ENCODE results near the gene PALS2.

Gene PALS2, protein sequence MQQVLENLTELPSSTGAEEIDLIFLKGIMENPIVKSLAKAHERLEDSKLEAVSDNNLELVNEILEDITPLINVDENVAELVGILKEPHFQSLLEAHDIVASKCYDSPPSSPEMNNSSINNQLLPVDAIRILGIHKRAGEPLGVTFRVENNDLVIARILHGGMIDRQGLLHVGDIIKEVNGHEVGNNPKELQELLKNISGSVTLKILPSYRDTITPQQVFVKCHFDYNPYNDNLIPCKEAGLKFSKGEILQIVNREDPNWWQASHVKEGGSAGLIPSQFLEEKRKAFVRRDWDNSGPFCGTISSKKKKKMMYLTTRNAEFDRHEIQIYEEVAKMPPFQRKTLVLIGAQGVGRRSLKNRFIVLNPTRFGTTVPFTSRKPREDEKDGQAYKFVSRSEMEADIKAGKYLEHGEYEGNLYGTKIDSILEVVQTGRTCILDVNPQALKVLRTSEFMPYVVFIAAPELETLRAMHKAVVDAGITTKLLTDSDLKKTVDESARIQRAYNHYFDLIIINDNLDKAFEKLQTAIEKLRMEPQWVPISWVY
- 2.1 to 7.4 (median 3.6) reads per million in 17 experiments for total RNA-seq

- DNase-seq = peak; percentile 46 to 83 (median 64)
Observed at GRCh38 chr7:24572997-24573553, at the start of gene PALS2. TSS of gene PALS2 (plus strand) at chr7:24573452. CDS start at chr7:24623668, 50,216 bp downstream.

GRCh38 chr7:24531255-24531654 lies 42.0 kb upstream of the PALS2 start:
- peak in 1 of 4 experiments; percentile 1 for DNase-seq

- DNase-seq = no peak
Observed at GRCh38 chr7:24536682-24537081, 36.6 kb upstream of the PALS2 start.

DNA sequence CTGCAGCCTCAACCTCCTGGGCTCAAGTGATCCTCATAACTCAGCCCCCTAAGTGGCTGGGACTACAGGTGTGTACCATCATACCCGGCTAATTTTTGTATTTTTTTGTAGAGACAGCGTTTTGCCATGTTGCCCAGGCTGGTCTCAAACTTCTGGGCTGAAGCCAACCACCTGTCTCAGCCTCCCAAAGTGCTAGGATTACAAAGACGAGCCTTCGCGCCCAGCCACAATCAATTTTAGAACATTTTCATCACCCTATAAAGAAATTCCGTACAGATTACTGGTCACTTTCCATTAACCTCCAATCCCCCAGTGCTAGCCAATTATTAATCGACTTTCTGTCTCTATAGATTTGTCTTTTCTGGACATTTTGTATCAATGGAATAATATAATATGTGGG lies 32.3 kb upstream of the PALS2 start:
- no peak for DNase-seq

- no peak for DNase-seq
Observed at GRCh38 chr7:24545215-24545614, 28.0 kb upstream of the PALS2 start.

DNA sequence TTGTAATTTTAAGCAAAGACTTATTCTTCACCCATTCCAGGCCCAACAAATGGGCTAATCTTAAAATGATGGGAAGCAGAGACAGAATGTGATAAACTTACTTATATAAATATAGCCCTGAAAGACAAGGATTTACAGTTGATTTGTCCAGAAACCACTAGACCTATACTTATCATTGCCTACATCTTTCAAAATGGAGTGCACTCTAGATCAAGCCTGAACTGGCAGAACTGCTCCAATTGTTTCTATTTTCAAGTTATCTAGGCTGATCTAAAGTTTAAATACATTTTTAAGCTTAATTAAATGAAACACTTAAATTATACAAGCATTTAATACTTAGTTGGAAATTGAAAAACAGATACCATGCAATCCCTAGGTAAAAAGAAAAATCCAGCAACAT lies 24.9 kb upstream of the PALS2 start:
- no peak for DNase-seq

GRCh38 chr7:24549991-24550390 lies 23.3 kb upstream of the PALS2 start:
- DNase-seq = no peak

- DNase-seq = no peak
Observed at GRCh38 chr7:24555184-24555583, 18.1 kb upstream of the PALS2 start.

GRCh38 chr7:24555719-24556118 lies 17.5 kb upstream of the PALS2 start:
- no peak for DNase-seq

- no peak for DNase-seq
Observed at GRCh38 chr7:24560772-24561171, 12.5 kb upstream of the PALS2 start.

DNA sequence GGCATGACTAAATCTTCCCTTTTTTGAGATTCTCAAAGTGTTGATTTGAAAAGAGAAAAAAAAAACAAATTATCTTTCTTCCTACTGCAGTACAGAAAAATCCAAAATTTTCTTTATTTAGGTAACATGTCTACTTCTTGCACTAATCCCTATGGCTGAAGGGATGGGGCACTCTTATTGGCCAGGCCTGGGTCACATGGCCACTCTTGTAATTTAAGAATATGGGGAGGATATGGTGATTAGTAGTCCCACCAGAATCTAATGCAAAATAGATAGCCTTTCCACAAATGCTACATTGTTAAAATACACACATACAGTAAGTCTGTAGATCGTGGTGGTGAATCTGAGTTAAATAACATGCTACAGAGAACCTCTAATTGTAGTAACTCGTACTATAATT lies 7.0 kb upstream of the PALS2 start:
- no peak for DNase-seq

DNA sequence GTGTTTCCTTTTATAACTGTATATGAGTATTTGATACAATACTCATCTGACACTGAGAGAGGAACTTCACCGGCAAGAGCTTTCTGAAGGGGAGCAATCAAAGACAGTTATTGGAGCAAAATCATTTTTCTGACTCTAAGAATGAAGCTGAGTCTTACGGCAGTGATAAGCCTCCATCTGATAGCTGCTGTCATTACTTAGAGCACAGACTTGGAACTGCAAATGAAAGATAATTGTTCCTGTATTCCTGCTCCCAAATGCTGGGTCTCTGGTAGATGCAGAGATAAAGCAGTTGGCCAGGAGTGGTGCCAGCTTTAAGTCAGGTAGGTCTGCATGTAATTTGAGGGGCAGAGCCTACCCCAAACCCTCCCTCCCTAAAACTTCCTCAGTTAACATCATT lies 2.3 kb upstream of the PALS2 start:
- no peak for DNase-seq

DNA sequence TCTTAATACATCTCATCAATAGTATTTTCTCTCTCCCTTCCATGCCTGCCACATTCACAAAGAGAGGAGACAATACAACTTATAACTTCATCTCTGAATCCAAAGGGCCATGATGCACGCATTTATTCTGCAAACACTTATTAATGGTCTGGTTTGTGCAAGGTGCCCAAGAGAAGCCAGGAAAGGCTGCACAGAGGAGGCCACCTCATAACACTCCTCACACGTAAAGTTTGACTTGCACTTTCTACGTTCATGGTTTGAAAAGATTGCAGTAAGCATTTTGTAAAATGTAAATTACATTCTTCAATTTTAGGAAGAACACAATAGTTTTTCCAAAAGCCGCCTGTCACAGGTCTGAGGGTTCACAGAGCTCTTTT lies 1.2 kb upstream of the PALS2 start:
- DNase-seq = no peak

GRCh38 chr7:24572393-24572996 lies 757 bp upstream of the PALS2 start:
- DNase-seq = peak in 2 of 4 experiments; percentile 4 to 6

DNA sequence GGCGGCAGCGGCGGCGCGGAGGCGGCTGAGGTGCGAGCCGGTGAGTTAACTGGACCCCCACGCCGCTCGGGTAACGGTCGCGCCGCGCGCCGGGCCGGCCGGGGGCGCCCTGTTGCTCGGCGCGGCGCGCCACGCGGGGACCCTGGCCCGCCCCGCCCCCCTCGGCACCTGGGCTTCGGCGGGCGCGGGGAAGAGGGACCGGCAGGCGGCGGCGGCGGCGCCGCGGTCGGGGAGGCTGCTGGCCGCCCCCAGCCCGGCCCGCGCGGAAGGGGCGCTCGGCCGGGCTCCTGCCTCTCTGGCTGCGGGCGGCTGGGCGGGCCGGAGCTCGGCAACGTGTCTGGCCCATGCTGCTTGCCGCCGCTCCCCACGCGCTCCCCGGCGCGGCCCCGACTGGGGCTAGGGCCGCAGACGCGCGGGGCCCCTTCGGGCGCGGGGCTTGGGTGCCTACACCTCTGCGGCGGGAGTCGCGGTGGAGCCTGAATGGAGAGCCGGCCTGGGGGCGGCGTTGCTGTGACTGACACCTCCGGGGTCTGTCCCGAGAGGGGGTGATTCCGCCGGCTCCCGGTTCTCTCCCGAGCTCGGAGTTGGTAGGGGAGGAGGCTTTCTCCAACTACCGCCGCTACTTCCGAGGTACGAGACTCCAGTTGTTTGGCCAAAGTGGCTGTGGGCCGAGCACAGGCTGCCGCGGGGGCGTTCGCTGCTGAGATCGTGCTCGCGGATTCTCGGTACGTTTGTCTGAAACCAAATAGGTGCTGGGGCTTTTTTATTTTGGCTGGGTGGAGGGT lies 494 bp downstream of the PALS2 start:
- DNase-seq = peak; percentile 30 to 66 (median 52)

GRCh38 chr7:24574386-24574785 lies 1.1 kb downstream of the PALS2 start:
- DNase-seq = no peak

DNA sequence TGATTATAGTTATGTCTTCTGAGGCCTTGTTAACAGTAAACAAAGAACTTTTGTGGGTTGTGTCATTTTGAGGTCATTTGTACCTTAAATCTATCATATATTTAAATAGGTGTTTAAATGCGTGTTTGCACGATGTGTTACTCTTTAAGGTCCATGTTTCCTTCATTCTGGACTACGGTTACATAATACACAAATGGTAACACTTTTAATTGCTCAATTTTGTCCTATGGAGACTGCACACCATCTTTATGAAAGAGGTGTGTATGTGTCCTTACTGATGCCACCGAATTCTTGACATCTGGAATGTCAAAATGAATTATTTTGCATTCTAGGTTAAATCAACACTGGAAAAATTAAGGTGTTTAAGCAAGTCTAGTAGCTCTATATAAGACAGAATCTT lies 1.7 kb downstream of the PALS2 start:
- DNase-seq = no peak

GRCh38 chr7:24576171-24577025 lies 3.1 kb downstream of the PALS2 start:
- peak; percentile 39 to 70 (median 52) for DNase-seq

- no peak for DNase-seq
Observed at GRCh38 chr7:24578052-24578451, 4.8 kb downstream of the PALS2 start.

DNA sequence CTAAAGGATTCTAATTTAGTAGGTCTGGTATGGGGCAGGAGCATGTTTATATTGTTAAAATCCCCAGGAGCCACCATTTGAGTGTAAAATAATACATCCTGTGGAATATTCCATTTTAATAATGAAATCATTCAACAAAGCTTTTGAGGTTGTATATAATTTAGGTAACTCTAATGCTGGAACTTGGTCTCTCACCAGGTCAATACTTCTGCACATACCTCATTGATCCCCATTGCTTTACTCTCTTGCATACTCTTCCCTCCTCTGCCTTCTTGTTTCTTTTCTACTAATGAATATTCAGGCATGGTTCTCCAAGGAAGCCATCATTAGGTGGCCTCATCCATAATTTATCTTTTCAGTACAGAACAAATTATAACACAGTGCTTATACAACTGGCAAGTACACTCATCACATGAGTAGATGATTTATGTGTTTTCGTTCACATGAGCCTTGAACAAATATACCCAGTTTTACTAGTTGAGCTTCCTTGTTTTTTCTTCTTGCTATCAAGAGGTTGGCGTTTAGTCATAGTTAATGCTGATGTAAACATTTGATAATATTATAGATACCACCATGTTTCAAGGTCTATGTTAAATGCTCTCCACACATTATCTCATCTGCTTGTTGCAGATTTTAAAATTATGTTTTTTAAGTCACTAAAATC lies 7.2 kb downstream of the PALS2 start:
- DNase-seq = no peak

DNA sequence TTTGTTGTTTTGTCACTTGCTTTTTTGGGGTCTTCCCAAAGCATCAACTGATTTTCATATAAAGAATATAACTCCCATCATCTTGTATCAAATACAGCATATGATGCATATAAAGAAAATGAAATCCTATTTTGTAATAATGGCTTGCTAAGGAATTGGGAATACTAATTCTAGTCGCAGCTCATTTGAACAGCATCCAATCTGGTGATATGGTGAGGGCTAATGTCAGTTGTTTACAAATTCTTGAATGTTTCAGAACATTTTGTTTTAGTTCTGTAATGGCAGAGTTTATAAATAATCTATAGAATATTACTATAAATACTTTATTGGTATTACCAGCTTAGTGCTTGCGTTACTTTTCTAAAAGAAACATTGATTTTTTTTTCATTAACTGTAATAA lies 8.9 kb downstream of the PALS2 start:
- no peak for DNase-seq
